HL-60 (cell line): ENCODE results near the gene SNRNP40.

ENCODE experiments used
- DNase-seq, 2 experiments: peaks; one replicate each; pipeline ENCODE4 v3.0.0-alpha.2; 2010 to 2020; ENCODE audit warnings: low read depth in 1 of 2, low spot score in 1 of 2
- H3K27ac ChIP-seq: fragments of 250-450 bp; sonication (Bioruptor Pico); replicated peaks from 2 replicates; pipeline ENCODE4 v1.5.1; 2020; ENCODE audit warnings: mild to moderate bottlenecking, moderate library complexity
- H3K27me3 ChIP-seq: fragments of 250-450 bp; sonication (Bioruptor Pico); 2 replicates; pipeline ENCODE4 v1.5.1; 2021; ENCODE audit warnings: mild to moderate bottlenecking, moderate library complexity; ENCODE audit not compliant: insufficient read depth, poor library complexity, severe bottlenecking
- H3K4me3 ChIP-seq: replicated peaks from 2 replicates; pipeline ENCODE4 v1.5.1; 2011; ENCODE audit warnings: mild to moderate bottlenecking, control low read depth, low read length; ENCODE audit not compliant: insufficient read depth
- CTCF ChIP-seq: IDR thresholded peaks from one replicate; pipeline ENCODE4 v1.5.1; 2011; ENCODE audit warnings: low read length, control low read depth, inconsistent platforms; ENCODE audit not compliant: insufficient read depth
- GABPA ChIP-seq: IDR thresholded peaks from 2 replicates; pipeline ENCODE4 v1.6.1; 2012; ENCODE audit warnings: low read depth
- POLR2AphosphoS5 ChIP-seq: IDR thresholded peaks from 2 replicates; pipeline ENCODE4 v1.6.1; 2012; ENCODE audit warnings: low read depth
- SPI1 ChIP-seq: IDR thresholded peaks from 2 replicates; pipeline ENCODE4 v1.6.1; 2012; ENCODE audit warnings: low read depth, mild to moderate bottlenecking, borderline replicate concordance
- TF ChIP-seq, protein P1 (sequence below): IDR thresholded peaks from 2 replicates; pipeline ENCODE4 v1.6.1; 2012; ENCODE audit warnings: low read depth; ENCODE audit not compliant: insufficient replicate concordance

Gene SNRNP40

GRCh38 chr1:31327381-31327780 lies 30.8 kb upstream of the SNRNP40 start:
- Histone ChIP-seq H3K27me3 (no peaks in the 10 kb centered on the region), H3K4me3 (no peak overlapping the region), H3K27ac (no peak overlapping the region)
- TF ChIP-seq CTCF: no peak
- TF ChIP-seq SPI1: no peak
- TF ChIP-seq, protein P1, sequence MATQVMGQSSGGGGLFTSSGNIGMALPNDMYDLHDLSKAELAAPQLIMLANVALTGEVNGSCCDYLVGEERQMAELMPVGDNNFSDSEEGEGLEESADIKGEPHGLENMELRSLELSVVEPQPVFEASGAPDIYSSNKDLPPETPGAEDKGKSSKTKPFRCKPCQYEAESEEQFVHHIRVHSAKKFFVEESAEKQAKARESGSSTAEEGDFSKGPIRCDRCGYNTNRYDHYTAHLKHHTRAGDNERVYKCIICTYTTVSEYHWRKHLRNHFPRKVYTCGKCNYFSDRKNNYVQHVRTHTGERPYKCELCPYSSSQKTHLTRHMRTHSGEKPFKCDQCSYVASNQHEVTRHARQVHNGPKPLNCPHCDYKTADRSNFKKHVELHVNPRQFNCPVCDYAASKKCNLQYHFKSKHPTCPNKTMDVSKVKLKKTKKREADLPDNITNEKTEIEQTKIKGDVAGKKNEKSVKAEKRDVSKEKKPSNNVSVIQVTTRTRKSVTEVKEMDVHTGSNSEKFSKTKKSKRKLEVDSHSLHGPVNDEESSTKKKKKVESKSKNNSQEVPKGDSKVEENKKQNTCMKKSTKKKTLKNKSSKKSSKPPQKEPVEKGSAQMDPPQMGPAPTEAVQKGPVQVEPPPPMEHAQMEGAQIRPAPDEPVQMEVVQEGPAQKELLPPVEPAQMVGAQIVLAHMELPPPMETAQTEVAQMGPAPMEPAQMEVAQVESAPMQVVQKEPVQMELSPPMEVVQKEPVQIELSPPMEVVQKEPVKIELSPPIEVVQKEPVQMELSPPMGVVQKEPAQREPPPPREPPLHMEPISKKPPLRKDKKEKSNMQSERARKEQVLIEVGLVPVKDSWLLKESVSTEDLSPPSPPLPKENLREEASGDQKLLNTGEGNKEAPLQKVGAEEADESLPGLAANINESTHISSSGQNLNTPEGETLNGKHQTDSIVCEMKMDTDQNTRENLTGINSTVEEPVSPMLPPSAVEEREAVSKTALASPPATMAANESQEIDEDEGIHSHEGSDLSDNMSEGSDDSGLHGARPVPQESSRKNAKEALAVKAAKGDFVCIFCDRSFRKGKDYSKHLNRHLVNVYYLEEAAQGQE: no peak
- no peak for TF ChIP-seq POLR2AphosphoS5
- no peak for TF ChIP-seq GABPA
- DNase-seq: no peak

DNA sequence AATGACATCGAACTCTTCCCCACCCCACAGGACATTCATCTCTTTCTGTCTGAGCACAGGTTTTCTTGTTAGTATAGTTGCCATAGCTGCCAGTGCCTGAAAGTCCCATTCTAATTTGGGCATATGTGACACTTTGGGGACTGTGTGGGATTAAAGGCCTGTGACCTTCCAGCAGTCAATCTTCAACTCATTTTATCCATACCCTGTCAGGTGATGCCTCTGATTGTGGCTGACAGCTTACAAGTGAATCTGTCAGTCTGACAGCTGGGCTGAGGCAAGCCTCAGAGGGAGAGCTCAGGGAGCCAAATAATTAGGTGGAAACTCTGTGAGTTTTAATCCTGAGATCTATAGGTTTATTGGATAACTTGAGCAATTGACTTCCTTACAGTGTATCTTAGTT lies 29.9 kb upstream of the SNRNP40 start:
- no peak for DNase-seq
- TF ChIP-seq GABPA (no peak), POLR2AphosphoS5 (no peak)
- TF ChIP-seq, protein P1: no peak
- H3K4me3 ChIP-seq: no peak overlapping the region
- no peaks in the 10 kb centered on the region for H3K27me3 ChIP-seq
- no peak overlapping the region for H3K27ac ChIP-seq

DNA sequence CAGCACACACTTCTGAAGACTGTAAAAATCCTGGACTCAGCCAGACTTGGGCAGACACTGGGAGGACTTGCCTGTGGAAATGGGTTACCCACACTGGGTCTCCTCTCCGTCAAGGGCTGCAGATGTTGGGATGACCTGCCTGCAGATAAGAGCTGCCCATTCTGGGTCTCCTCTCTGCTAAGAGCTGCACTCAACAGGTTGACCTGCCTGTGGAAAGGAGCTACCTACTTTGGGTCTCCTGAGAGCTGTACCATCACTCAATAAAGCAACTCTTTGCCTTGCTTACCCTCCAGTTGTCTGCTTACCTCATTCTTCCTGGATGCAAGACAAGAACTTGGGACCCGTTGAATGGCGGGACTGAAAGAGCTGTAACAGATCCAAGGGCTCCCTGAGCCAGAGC lies 28.4 kb upstream of the SNRNP40 start:
- DNase-seq: no peak
- no peak overlapping the region for H3K4me3 ChIP-seq
- no peaks in the 10 kb centered on the region for H3K27me3 ChIP-seq
- TF ChIP-seq SPI1: no peak
- H3K27ac ChIP-seq: no peak overlapping the region

DNA sequence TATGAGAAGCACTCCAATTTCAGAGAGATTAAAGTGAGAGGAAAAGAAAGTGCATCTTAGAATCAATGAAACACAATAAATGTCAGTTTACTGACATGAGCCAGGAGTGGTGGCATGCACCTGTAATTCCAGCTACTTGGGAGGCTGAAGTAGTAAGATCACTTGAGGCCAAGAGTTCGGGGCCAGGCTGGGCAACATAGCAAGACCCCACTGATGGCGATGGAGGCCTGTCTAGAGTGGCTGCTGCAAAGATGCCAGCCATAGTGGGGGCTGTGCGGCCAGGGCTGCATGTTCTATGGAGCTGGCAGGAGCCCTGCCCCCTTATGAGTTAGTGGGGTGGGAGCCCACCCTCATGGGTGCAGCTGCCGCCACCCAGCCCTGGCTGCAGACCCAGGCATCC lies 27.5 kb upstream of the SNRNP40 start:
- no peak for DNase-seq
- no peak for TF ChIP-seq POLR2AphosphoS5
- no peak for TF ChIP-seq SPI1
- no peak for TF ChIP-seq GABPA
- TF ChIP-seq CTCF: no peak
- TF ChIP-seq, protein P1: no peak
- Histone ChIP-seq H3K27ac (no peak overlapping the region), H3K4me3 (no peak overlapping the region), H3K27me3 (no peaks in the 10 kb centered on the region)
